ENCODE results near the gene NSG1. TPM values are rescaled to one million over a fixed set of nuclear protein-coding genes. Genes with fewer than 3 reads are reported as not detected.

The NSG1 gene
- polyA plus RNA-seq, 2 of the 4 experiments (the other 2 are of a cell fraction), result 0.26 to 0.34 TPM

DNA sequence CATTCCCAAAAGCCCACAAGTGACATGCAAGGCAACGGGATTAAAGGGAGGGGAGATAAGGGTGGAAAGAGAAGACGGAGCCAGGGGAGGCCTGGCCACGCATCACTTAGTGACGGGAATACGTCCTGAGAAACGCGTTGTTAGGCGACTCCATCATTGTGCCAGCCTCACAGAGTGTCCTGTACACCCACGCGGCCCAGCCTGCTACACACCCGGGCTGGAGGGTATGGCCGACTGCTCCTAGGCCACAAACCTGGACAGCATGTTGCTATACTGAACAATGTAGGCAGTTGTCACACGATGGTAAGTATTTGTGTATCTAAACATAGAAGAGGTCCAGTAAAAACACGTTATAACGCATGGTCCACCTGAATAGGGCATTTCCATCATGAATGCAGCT, 23.4 kb downstream of the NSG1 start:
- Histone ChIP-seq H3K4me2 (no peak overlapping the region), H3K9me3 (no peaks in the 10 kb centered on the region), H3K4me1 (no peaks in the 10 kb centered on the region), H3K4me3 (no peak overlapping the region), H3K27ac (no peak overlapping the region)
- no peak for TF ChIP-seq CBX8 (IDR thresholded peaks at IDR 0.05)
- no peak for TF ChIP-seq RFX5 (IDR thresholded peaks at IDR 0.05)
- TF ChIP-seq, protein P1, sequence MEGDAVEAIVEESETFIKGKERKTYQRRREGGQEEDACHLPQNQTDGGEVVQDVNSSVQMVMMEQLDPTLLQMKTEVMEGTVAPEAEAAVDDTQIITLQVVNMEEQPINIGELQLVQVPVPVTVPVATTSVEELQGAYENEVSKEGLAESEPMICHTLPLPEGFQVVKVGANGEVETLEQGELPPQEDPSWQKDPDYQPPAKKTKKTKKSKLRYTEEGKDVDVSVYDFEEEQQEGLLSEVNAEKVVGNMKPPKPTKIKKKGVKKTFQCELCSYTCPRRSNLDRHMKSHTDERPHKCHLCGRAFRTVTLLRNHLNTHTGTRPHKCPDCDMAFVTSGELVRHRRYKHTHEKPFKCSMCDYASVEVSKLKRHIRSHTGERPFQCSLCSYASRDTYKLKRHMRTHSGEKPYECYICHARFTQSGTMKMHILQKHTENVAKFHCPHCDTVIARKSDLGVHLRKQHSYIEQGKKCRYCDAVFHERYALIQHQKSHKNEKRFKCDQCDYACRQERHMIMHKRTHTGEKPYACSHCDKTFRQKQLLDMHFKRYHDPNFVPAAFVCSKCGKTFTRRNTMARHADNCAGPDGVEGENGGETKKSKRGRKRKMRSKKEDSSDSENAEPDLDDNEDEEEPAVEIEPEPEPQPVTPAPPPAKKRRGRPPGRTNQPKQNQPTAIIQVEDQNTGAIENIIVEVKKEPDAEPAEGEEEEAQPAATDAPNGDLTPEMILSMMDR (IDR thresholded peaks at IDR 0.05), result no peak
- TF ChIP-seq, protein P2, sequence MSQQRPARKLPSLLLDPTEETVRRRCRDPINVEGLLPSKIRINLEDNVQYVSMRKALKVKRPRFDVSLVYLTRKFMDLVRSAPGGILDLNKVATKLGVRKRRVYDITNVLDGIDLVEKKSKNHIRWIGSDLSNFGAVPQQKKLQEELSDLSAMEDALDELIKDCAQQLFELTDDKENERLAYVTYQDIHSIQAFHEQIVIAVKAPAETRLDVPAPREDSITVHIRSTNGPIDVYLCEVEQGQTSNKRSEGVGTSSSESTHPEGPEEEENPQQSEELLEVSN (IDR thresholded peaks at IDR 0.05; ENCODE audit: borderline replicate concordance, low read depth), result no peak
- TF ChIP-seq SREBF2 (IDR thresholded peaks at IDR 0.05), result no peak
- no peak for TF ChIP-seq ZFP36 (IDR thresholded peaks at IDR 0.05; ENCODE audit: borderline replicate concordance, partially characterized antibody)
- ATAC-seq, result no peak
- 83% methylated on average over 15 of the region's 15 CpGs for WGBS (ENCODE audit: missing lambda C conversion rate)
- POLR2A ChIA-PET, result no interaction called here
- CTCF ChIA-PET, result no interaction called here
- DNase-seq (ENCODE audit: low read depth in 1 of 2, low spot score in 1 of 2), result no peak
- FAIRE-seq, result no peak

DNA sequence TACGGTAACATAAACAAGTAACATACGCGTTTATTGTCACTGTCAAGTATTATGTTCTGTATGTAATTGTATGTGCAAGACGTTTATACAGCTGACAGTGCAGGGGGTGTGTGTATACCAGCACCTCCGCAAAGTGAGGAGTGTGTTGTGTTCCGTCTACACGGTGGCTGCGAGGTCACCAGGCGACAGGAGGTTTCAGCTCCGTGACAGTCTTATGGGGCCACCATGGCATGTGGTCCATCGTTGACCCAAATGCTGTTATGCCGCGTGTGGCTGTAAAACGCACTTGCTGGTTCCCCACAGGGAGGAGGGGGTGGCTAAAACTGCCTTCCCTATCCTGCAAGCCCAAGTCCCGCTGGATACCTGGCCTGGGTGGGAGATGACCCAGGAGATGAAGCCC, 25.0 kb downstream of the NSG1 start:
- ATAC-seq, result no peak

DNA sequence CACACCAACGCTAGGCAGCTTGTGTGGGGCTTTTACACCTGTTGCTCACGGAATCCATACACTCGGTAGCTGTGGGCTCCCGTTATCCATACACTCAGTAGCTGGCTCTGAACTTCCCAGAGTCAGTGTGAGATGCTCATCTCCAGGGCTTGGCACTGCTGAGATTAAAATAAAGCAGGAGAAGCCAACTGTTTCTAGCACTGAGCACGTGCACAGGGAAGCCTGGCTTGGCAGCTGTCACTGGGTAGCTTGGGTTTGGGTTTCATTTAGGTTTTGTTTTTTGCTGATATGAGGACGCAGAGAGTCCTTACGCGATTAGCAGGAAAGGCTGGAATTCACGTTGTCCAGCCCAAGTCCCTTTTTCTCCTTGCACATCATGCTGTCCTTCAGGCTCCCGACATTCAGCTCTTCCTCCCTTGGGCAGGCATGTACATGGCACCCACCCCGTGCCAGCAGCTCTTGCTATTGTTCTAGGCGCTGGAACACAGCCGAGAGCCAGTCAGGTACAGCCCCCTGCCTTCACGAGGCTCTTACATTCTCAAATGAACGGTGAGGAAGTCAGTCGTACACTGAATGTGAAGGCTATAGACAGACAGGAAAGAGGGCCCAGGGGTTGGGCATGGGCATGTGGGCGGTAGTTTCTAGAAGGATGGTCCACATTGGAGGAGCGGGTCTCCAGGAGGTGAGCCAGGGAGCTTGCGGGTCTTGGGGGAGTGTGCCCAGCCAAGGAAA, 25.9 kb downstream of the NSG1 start:
- H3K4me1 ChIP-seq, result no peaks in the 10 kb centered on the region
- DNase-seq (ENCODE audit: low read depth in 1 of 2, low spot score in 1 of 2) (no peak), FAIRE-seq (no peak), ATAC-seq (no peak)
- H3K4me3 ChIP-seq, result no peak overlapping the region
- 78% methylated on average over 16 of the region's 19 CpGs for WGBS (ENCODE audit: missing lambda C conversion rate)
- TF ChIP-seq JUN (IDR thresholded peaks at IDR 0.05) (no peak), FOSL2 (IDR thresholded peaks at IDR 0.05) (no peak), FOSL2 (CRISPR knock-in tag; IDR thresholded peaks at IDR 0.05) (no peak), RAD21 (conservative IDR thresholded peaks at IDR 0.05 in 1 of 2, IDR thresholded peaks at IDR 0.05 in 1 of 2) (no peak), SMC3 (IDR thresholded peaks at IDR 0.05) (no peak), HOXB5 (CRISPR knock-in tag; IDR thresholded peaks at IDR 0.05) (no peak), JUNB (IDR thresholded peaks at IDR 0.05) (no peak), KDM1A (IDR thresholded peaks at IDR 0.05; ENCODE audit: low read depth) (no peak), MAZ (IDR thresholded peaks at IDR 0.05; ENCODE audit: borderline replicate concordance, low read depth, low read length) (no peak), EHF (CRISPR knock-in tag; IDR thresholded peaks at IDR 0.05) (no peak), HEYL (CRISPR knock-in tag; IDR thresholded peaks at IDR 0.05) (no peak), CBX8 (IDR thresholded peaks at IDR 0.05) (no peak), FOSB (CRISPR knock-in tag; IDR thresholded peaks at IDR 0.05) (no peak), HOXA7 (CRISPR knock-in tag; IDR thresholded peaks at IDR 0.05) (no peak)
- H3K4me2 ChIP-seq, result no peak overlapping the region
- ChIA-PET CTCF (interaction anchor here (1.1 kb wide), 1 partner anchor 10 kb away, joined by 3 read pairs; no protein-coding TSS in a partner anchor), POLR2A (no interaction called here)
- no peak overlapping the region for H3K27ac ChIP-seq
- no peaks in the 10 kb centered on the region for H3K9me3 ChIP-seq

More for the DNA sequence above, 25.0 kb downstream of the NSG1 start:
- Histone ChIP-seq H3K9me3 (no peaks in the 10 kb centered on the region), H3K4me2 (no peak overlapping the region), H3K4me3 (no peak overlapping the region), H3K27ac (no peak overlapping the region), H3K4me1 (no peaks in the 10 kb centered on the region)
- no peak for DNase-seq (ENCODE audit: low read depth in 1 of 2, low spot score in 1 of 2)
- CTCF ChIA-PET, result no interaction called here
- TF ChIP-seq NR3C1 (IDR thresholded peaks at IDR 0.05) (no peak), RFX5 (IDR thresholded peaks at IDR 0.05) (no peak), FOSB (CRISPR knock-in tag; IDR thresholded peaks at IDR 0.05) (no peak), KDM1A (IDR thresholded peaks at IDR 0.05; ENCODE audit: low read depth) (no peak), JUNB (IDR thresholded peaks at IDR 0.05) (no peak), MAFK (IDR thresholded peaks at IDR 0.05; ENCODE audit: partially characterized antibody) (no peak), TP53 (CRISPR knock-in tag; IDR thresholded peaks at IDR 0.05) (no peak), FOXS1 (CRISPR knock-in tag; IDR thresholded peaks at IDR 0.05) (no peak), TFCP2L1 (CRISPR knock-in tag; IDR thresholded peaks at IDR 0.05) (no peak), POLR2A (IDR thresholded peaks at IDR 0.05; ENCODE audit: low read length) (no peak)
- TF ChIP-seq, protein P2 (IDR thresholded peaks at IDR 0.05; ENCODE audit: borderline replicate concordance, low read depth), result no peak
- no peak for FAIRE-seq
- POLR2A ChIA-PET, result no interaction called here
- WGBS (ENCODE audit: missing lambda C conversion rate), result 81% methylated on average over 14 of the region's 15 CpGs
